Tibial nerve (tissue), 4 donors: ENCODE results near the gene BGN.

Experiments used
- EP300 ChIP-seq, 2 donors: sonication (generic); formaldehyde crosslinking; IDR thresholded peaks; one replicate each; pipeline ENCODE4 v1.6.1; 2017; ENCODE audit warnings: antibody characterized with exemption in 2 of 2, mild to moderate bottlenecking in 1 of 2
- POLR2A ChIP-seq, 2 donors: fragments of 450-650 bp; IDR thresholded peaks; one replicate each; pipeline ENCODE4 v1.6.1; 2017; ENCODE audit warnings: antibody characterized with exemption in 2 of 2, mild to moderate bottlenecking in 2 of 2, moderate library complexity in 2 of 2
- TF ChIP-seq, protein P1 (sequence below), 5 experiments: fragments of 200-600 bp in 3 of 5; fragments of 450-650 bp in 2 of 5; sonication (generic) in 3 of 5; IDR thresholded peaks; one replicate each; pipeline ENCODE4 v1.5.1; 2016 to 2019; ENCODE audit warnings: antibody characterized with exemption in 5 of 5, mild to moderate bottlenecking in 3 of 5, moderate library complexity in 2 of 5

GRCh38 chrX:153465691-153466380, 28.9 kb upstream of the BGN start:
- TF ChIP-seq, protein P1, sequence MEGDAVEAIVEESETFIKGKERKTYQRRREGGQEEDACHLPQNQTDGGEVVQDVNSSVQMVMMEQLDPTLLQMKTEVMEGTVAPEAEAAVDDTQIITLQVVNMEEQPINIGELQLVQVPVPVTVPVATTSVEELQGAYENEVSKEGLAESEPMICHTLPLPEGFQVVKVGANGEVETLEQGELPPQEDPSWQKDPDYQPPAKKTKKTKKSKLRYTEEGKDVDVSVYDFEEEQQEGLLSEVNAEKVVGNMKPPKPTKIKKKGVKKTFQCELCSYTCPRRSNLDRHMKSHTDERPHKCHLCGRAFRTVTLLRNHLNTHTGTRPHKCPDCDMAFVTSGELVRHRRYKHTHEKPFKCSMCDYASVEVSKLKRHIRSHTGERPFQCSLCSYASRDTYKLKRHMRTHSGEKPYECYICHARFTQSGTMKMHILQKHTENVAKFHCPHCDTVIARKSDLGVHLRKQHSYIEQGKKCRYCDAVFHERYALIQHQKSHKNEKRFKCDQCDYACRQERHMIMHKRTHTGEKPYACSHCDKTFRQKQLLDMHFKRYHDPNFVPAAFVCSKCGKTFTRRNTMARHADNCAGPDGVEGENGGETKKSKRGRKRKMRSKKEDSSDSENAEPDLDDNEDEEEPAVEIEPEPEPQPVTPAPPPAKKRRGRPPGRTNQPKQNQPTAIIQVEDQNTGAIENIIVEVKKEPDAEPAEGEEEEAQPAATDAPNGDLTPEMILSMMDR (IDR thresholded peaks at IDR 0.05), result no peak
- TF ChIP-seq EP300 (IDR thresholded peaks at IDR 0.05), result no peak
- no peak for TF ChIP-seq POLR2A (IDR thresholded peaks at IDR 0.05)
